ENCODE results near the gene DROSHA. TPM values are rescaled to one million over a fixed set of nuclear protein-coding genes. Genes with fewer than 3 reads are reported as not detected.

The DROSHA gene
- total and polyA plus RNA-seq, 2 donors (not counting 1 experiment from before 2014, with no cell fraction given) = 44.1 to 48.4 TPM

DNA sequence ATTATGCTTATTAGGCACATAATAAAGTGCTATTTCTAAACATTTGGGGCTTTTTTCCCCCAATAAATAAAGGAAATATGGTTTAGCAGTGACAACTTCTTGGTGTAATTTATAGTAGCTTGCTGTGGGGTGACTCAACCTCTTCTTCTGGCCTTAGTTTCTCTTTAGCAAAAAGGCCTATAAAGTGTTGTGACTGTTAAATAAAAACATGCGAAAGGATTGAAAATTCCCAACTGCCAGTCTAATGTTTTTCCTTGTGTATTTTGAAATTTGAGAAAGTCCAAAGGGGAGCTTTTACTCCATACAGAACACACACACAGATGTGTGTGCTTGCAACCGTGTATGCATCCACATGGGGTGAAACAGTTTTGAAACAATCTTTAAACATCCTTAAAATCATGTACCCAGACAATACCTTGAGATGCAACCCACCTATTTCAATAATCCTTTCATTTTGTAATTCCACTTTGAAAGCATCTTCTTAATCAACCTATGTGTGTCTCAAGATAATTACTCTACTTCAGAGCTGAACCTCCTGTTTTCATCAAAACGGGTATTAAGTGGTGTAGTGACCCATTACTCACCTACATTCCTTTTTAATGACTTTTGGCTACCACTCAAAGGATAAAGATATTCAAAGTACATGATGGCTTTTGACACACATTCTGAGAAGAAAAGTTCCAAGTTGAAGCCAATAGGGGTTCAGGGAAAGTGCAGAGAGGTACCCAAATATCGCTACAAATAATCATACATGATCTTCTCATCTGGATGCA lies 123.8 kb downstream of the DROSHA start:
- TF ChIP-seq, protein P1, sequence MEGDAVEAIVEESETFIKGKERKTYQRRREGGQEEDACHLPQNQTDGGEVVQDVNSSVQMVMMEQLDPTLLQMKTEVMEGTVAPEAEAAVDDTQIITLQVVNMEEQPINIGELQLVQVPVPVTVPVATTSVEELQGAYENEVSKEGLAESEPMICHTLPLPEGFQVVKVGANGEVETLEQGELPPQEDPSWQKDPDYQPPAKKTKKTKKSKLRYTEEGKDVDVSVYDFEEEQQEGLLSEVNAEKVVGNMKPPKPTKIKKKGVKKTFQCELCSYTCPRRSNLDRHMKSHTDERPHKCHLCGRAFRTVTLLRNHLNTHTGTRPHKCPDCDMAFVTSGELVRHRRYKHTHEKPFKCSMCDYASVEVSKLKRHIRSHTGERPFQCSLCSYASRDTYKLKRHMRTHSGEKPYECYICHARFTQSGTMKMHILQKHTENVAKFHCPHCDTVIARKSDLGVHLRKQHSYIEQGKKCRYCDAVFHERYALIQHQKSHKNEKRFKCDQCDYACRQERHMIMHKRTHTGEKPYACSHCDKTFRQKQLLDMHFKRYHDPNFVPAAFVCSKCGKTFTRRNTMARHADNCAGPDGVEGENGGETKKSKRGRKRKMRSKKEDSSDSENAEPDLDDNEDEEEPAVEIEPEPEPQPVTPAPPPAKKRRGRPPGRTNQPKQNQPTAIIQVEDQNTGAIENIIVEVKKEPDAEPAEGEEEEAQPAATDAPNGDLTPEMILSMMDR (conservative IDR thresholded peaks at IDR 0.05 in 1 of 2, IDR thresholded peaks at IDR 0.05 in 1 of 2; ENCODE audit: low read depth in 1 of 2, low read length in 2 of 2) = no peak
- no peak for TF ChIP-seq EZH2 (IDR thresholded peaks at IDR 0.05; ENCODE audit: low read length, missing control alignments)
- Histone ChIP-seq H3K79me2 (ENCODE audit: control insufficient read depth, insufficient read depth, low read length) (no peaks in the 10 kb centered on the region), H3K36me3 (ENCODE audit: control insufficient read depth, insufficient read depth, low read length) (peaks cover 4% of the 10 kb centered on the region), H4K20me1 (ENCODE audit: control insufficient read depth, extremely low read depth, insufficient read depth, low read length) (no peaks in the 10 kb centered on the region), H3K4me3 (replicated peaks in 1 of 4; ENCODE audit: control extremely low read depth in 1 of 4, insufficient read depth in 1 of 4, low read depth in 3 of 4, low read length in 4 of 4) (no peak overlapping the region), H3K27me3 (ENCODE audit: control insufficient read depth, insufficient read depth, low read length) (no peaks in the 10 kb centered on the region), H2AFZ (ENCODE audit: low read length) (no peak overlapping the region), H3K9ac (ENCODE audit: insufficient read depth, low read length) (no peak overlapping the region), H3K27ac (ENCODE audit: insufficient read depth, low read length) (no peak overlapping the region), H3K4me1 (ENCODE audit: control insufficient read depth, extremely low read depth, insufficient read depth, low read length) (peaks cover 6% of the 10 kb centered on the region), H3K9me3 (ENCODE audit: control insufficient read depth, insufficient read depth, low read depth, low read length) (no peaks in the 10 kb centered on the region), H3K4me2 (ENCODE audit: extremely low read depth, insufficient read depth, low read length) (no peak overlapping the region)
- DNase-seq (ENCODE audit: low read depth in 2 of 2) = peak; percentile 5 to 49

DNA sequence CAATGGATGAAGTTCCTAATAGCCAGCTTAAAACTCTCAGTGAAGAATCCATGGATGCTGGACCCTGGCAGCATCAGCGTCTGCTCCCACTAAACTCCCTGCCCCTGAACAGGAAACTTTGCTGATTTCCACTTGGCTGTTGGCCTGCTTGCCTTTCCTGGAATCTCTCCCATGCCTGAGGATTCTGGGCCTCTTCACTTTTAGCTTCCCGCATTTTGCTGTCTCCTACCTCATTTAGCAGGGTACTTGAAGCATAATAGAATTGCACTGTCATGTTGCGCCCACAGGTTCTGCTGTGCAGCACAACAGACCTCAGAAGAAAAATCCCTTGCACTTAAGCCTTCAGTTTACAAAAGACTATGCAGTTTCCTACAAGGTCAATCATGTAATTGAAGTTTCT lies 127.6 kb downstream of the DROSHA start:
- Histone ChIP-seq H3K4me2 (ENCODE audit: extremely low read depth, insufficient read depth, low read length) (no peak overlapping the region), H3K27me3 (ENCODE audit: control insufficient read depth, insufficient read depth, low read length) (no peaks in the 10 kb centered on the region), H3K79me2 (ENCODE audit: control insufficient read depth, insufficient read depth, low read length) (no peaks in the 10 kb centered on the region), H4K20me1 (ENCODE audit: control insufficient read depth, extremely low read depth, insufficient read depth, low read length) (no peaks in the 10 kb centered on the region), H3K9ac (ENCODE audit: insufficient read depth, low read length) (no peak overlapping the region), H3K4me3 (replicated peaks in 1 of 4; ENCODE audit: control extremely low read depth in 1 of 4, insufficient read depth in 1 of 4, low read depth in 3 of 4, low read length in 4 of 4) (no peak overlapping the region), H3K9me3 (ENCODE audit: control insufficient read depth, insufficient read depth, low read depth, low read length) (no peaks in the 10 kb centered on the region), H2AFZ (ENCODE audit: low read length) (no peak overlapping the region), H3K4me1 (ENCODE audit: control insufficient read depth, extremely low read depth, insufficient read depth, low read length) (peaks cover 4% of the 10 kb centered on the region), H3K27ac (ENCODE audit: insufficient read depth, low read length) (no peak overlapping the region), H3K36me3 (ENCODE audit: control insufficient read depth, insufficient read depth, low read length) (peaks cover 4% of the 10 kb centered on the region)
- TF ChIP-seq EZH2 (IDR thresholded peaks at IDR 0.05; ENCODE audit: low read length, missing control alignments) = no peak
- TF ChIP-seq, protein P1 (conservative IDR thresholded peaks at IDR 0.05 in 1 of 2, IDR thresholded peaks at IDR 0.05 in 1 of 2; ENCODE audit: low read depth in 1 of 2, low read length in 2 of 2) = no peak
- peak in 1 of 2 donors; percentile 12 for DNase-seq (ENCODE audit: low read depth in 2 of 2)

DNA sequence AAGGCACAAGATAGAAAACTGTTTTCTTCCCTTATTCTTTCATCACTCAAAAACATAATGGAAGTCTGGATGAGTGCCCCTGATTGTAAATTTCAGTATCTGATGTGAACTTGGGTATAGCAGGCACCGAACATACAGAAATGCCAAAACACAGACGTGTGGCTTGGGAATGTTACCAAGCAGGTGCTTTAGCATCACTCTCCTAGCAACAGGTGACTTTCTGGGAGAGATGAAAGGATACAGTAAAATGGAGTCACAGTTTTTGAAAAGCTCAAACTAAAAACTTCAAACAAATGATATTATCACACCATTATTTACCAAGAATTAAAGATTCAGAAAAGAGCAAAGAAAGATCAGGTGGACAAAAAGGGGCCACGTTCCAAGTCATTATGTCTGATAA lies 130.2 kb downstream of the DROSHA start:
- Histone ChIP-seq H4K20me1 (ENCODE audit: control insufficient read depth, extremely low read depth, insufficient read depth, low read length) (no peaks in the 10 kb centered on the region), H3K9ac (ENCODE audit: insufficient read depth, low read length) (no peak overlapping the region), H3K27me3 (ENCODE audit: control insufficient read depth, insufficient read depth, low read length) (no peaks in the 10 kb centered on the region), H3K27ac (ENCODE audit: insufficient read depth, low read length) (no peak overlapping the region), H3K4me3 (replicated peaks in 1 of 4; ENCODE audit: control extremely low read depth in 1 of 4, insufficient read depth in 1 of 4, low read depth in 3 of 4, low read length in 4 of 4) (no peak overlapping the region), H2AFZ (ENCODE audit: low read length) (no peak overlapping the region), H3K36me3 (ENCODE audit: control insufficient read depth, insufficient read depth, low read length) (peaks cover 3% of the 10 kb centered on the region), H3K4me1 (ENCODE audit: control insufficient read depth, extremely low read depth, insufficient read depth, low read length) (no peaks in the 10 kb centered on the region), H3K79me2 (ENCODE audit: control insufficient read depth, insufficient read depth, low read length) (no peaks in the 10 kb centered on the region), H3K4me2 (ENCODE audit: extremely low read depth, insufficient read depth, low read length) (no peak overlapping the region), H3K9me3 (ENCODE audit: control insufficient read depth, insufficient read depth, low read depth, low read length) (no peaks in the 10 kb centered on the region)
- no peak for TF ChIP-seq EZH2 (IDR thresholded peaks at IDR 0.05; ENCODE audit: low read length, missing control alignments)
- TF ChIP-seq, protein P1 (conservative IDR thresholded peaks at IDR 0.05 in 1 of 2, IDR thresholded peaks at IDR 0.05 in 1 of 2; ENCODE audit: low read depth in 1 of 2, low read length in 2 of 2) = no peak
- DNase-seq (ENCODE audit: low read depth in 2 of 2) = no peak

Measured in fibroblast of lung (primary cell).